A673 (cell line): Measurements from ENCODE around the gene FLT4.

ENCODE experiments used
- EZH2 ChIP-seq: fragments of 200-600 bp; sonication (generic); IDR thresholded peaks from 2 replicates; pipeline ENCODE4 v1.6.1; 2017; ENCODE audit warnings: borderline replicate concordance, low read depth, mild to moderate bottlenecking, mixed read lengths, antibody characterized with exemption, low read length; ENCODE audit not compliant: poor library complexity, severe bottlenecking
- TF ChIP-seq, protein P1 (sequence below): fragments of 300-800, 200-600 bp; sonication (generic); conservative IDR thresholded peaks from 2 replicates; pipeline ENCODE4 v1.5.1; 2017; ENCODE audit warnings: low read depth, mild to moderate bottlenecking, antibody characterized with exemption, low read length, moderate library complexity, mixed read lengths

DNA sequence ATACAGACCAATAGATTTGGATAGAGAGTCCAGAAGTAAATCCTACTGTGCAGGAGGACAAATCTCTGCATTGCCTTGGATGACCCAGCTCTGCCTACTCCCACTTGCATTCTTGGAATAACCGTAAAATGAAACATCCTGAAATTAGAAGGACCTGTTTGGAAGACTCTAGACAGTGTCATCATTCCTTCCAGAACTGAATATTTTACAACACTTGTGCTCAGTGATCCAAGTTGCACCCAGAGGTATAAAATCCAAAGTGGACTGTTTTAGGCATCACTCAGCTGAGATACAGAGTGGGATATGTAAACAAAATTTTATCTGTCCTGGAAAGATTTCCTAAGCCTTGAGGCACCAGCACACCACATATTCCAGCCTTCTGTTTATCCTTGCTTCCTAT, 46.7 kb upstream of the FLT4 start:
- TF ChIP-seq EZH2: no peak
- TF ChIP-seq, protein P1, sequence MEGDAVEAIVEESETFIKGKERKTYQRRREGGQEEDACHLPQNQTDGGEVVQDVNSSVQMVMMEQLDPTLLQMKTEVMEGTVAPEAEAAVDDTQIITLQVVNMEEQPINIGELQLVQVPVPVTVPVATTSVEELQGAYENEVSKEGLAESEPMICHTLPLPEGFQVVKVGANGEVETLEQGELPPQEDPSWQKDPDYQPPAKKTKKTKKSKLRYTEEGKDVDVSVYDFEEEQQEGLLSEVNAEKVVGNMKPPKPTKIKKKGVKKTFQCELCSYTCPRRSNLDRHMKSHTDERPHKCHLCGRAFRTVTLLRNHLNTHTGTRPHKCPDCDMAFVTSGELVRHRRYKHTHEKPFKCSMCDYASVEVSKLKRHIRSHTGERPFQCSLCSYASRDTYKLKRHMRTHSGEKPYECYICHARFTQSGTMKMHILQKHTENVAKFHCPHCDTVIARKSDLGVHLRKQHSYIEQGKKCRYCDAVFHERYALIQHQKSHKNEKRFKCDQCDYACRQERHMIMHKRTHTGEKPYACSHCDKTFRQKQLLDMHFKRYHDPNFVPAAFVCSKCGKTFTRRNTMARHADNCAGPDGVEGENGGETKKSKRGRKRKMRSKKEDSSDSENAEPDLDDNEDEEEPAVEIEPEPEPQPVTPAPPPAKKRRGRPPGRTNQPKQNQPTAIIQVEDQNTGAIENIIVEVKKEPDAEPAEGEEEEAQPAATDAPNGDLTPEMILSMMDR: no peak
